Vagina (tissue), 2 donors: ENCODE data around the gene OR10X1. TPM values are rescaled to one million over a fixed set of nuclear protein-coding genes. Genes with fewer than 3 reads are reported as not detected.

Experiments used
- DNase-seq, 2 donors: peaks; one replicate each; pipeline ENCODE4 v3.0.0-alpha.2; 2017; ENCODE audit errors: extremely low spot score in 2 of 2
- H3K27ac ChIP-seq: fragments of 200-600 bp; sonication (generic); one replicate; pipeline ENCODE4 v1.5.1; 2019
- H3K27me3 ChIP-seq: fragments of 200-600 bp; sonication (generic); one replicate; pipeline ENCODE4 v1.5.1; 2019
- H3K36me3 ChIP-seq, 2 donors: fragments of 200-600 bp; sonication (generic); one replicate each; pipeline ENCODE4 v1.5.1; 2017 to 2019
- H3K4me1 ChIP-seq: fragments of 200-600 bp; sonication (generic); one replicate; pipeline ENCODE4 v1.5.1; 2019
- H3K4me3 ChIP-seq, 2 donors: fragments of 200-600 bp; sonication (generic); 1 replicate in 1 of 2; 2 replicates in 1 of 2; pipeline ENCODE4 v1.5.1; 2016 to 2019
- H3K9me3 ChIP-seq: fragments of 200-600 bp; sonication (generic); one replicate; pipeline ENCODE4 v1.5.1; 2019
- CTCF ChIP-seq, 3 experiments: fragments of 450-650 bp in 2 of 3; fragments of 200-600 bp in 1 of 3; sonication (generic) in 1 of 3; IDR thresholded peaks; one replicate each; pipeline ENCODE4 v1.5.1; 2017 to 2019; ENCODE audit warnings: antibody characterized with exemption in 3 of 3, mild to moderate bottlenecking in 2 of 3, moderate library complexity in 2 of 3
- POLR2A ChIP-seq, 2 donors: fragments of 450-650 bp; IDR thresholded peaks; one replicate each; pipeline ENCODE4 v1.6.1; 2017; ENCODE audit warnings: antibody characterized with exemption in 2 of 2, mild to moderate bottlenecking in 2 of 2, moderate library complexity in 2 of 2
- POLR2AphosphoS5 ChIP-seq, 2 donors: sonication (generic); formaldehyde crosslinking; IDR thresholded peaks; one replicate each; pipeline ENCODE4 v1.9.0; 2017; ENCODE audit warnings: antibody characterized with exemption in 2 of 2, mild to moderate bottlenecking in 2 of 2, low read depth in 1 of 2; ENCODE audit not compliant: insufficient read depth in 1 of 2
- intact Hi-C: fragments of 100-400 bp; cut with DNase I; formaldehyde crosslinking; loops from one replicate; pipeline ENCODE4 v1.15.1; 2023
- total RNA-seq: library from RNA; depleted of rRNA; stranded (reverse); fragments of >200 nt; gene quantifications from one replicate; pipeline ENCODE4 v1.2.3, GENCODE V29; 2016

OR10X1 gene
- total RNA-seq, result not detected

- no peaks in the 10 kb centered on the region for H3K9me3 ChIP-seq
- no peaks in the 10 kb centered on the region for H3K36me3 ChIP-seq
- H3K4me3 ChIP-seq, result no peak within 1 kb of the TSS
- H3K27me3 ChIP-seq, result no peaks in the 10 kb centered on the region
- no peak within 1 kb of the TSS for H3K27ac ChIP-seq
- TF ChIP-seq POLR2AphosphoS5 (IDR thresholded peaks at IDR 0.05; ENCODE audit: insufficient read depth in 1 of 2, low read depth in 1 of 2) (no peak), POLR2A (IDR thresholded peaks at IDR 0.05) (no peak), CTCF (IDR thresholded peaks at IDR 0.05) (no peak)
- no peaks in the 10 kb centered on the region for H3K4me1 ChIP-seq
- intact Hi-C loops, result no loop called here
- DNase-seq, result no peak
Measured at GRCh38 chr1:158579733-158580132, at the start of gene OR10X1. TSS of gene OR10X1 (minus strand) at chr1:158579899. CDS start at chr1:158579899, 0 bp downstream.

- TF ChIP-seq POLR2AphosphoS5 (IDR thresholded peaks at IDR 0.05; ENCODE audit: insufficient read depth in 1 of 2, low read depth in 1 of 2), result no peak
- TF ChIP-seq POLR2A (IDR thresholded peaks at IDR 0.05), result no peak
- TF ChIP-seq CTCF (IDR thresholded peaks at IDR 0.05), result no peak
- intact Hi-C loops, result loop anchor here (10.0 kb wide), 1 partner anchor 81 kb away; no protein-coding TSS in a partner anchor
- no peaks in the 10 kb centered on the region for H3K36me3 ChIP-seq
- H3K27ac ChIP-seq, result no peak overlapping the region
- H3K9me3 ChIP-seq, result no peaks in the 10 kb centered on the region
- H3K4me3 ChIP-seq, result no peak overlapping the region
- H3K4me1 ChIP-seq, result no peaks in the 10 kb centered on the region
- no peak for DNase-seq
- H3K27me3 ChIP-seq, result no peaks in the 10 kb centered on the region
Measured at GRCh38 chr1:158613764-158614163, 34.1 kb upstream of the OR10X1 start.

GRCh38 chr1:158611916-158612315 lies 32.2 kb upstream of the OR10X1 start:
- intact Hi-C loops, result loop anchor here (10.0 kb wide), 1 partner anchor 83 kb away; no protein-coding TSS in a partner anchor
- Histone ChIP-seq H3K4me3 (no peak overlapping the region), H3K9me3 (no peaks in the 10 kb centered on the region), H3K36me3 (no peaks in the 10 kb centered on the region), H3K27me3 (no peaks in the 10 kb centered on the region), H3K27ac (no peak overlapping the region), H3K4me1 (no peaks in the 10 kb centered on the region)
- no peak for DNase-seq
- TF ChIP-seq POLR2AphosphoS5 (IDR thresholded peaks at IDR 0.05; ENCODE audit: insufficient read depth in 1 of 2, low read depth in 1 of 2) (no peak), POLR2A (IDR thresholded peaks at IDR 0.05) (no peak), CTCF (IDR thresholded peaks at IDR 0.05) (no peak)

GRCh38 chr1:158607296-158607695 lies 27.6 kb upstream of the OR10X1 start:
- H3K4me3 ChIP-seq, result no peak overlapping the region
- no peaks in the 10 kb centered on the region for H3K4me1 ChIP-seq
- intact Hi-C loops, result no loop called here
- no peak for TF ChIP-seq POLR2AphosphoS5 (IDR thresholded peaks at IDR 0.05; ENCODE audit: insufficient read depth in 1 of 2, low read depth in 1 of 2)
- TF ChIP-seq CTCF (IDR thresholded peaks at IDR 0.05), result no peak
- no peak for TF ChIP-seq POLR2A (IDR thresholded peaks at IDR 0.05)
- no peaks in the 10 kb centered on the region for H3K27me3 ChIP-seq
- H3K27ac ChIP-seq, result no peak overlapping the region
- no peaks in the 10 kb centered on the region for H3K9me3 ChIP-seq
- DNase-seq, result no peak
- no peaks in the 10 kb centered on the region for H3K36me3 ChIP-seq

- no peak for DNase-seq
- TF ChIP-seq POLR2A (IDR thresholded peaks at IDR 0.05) (no peak), CTCF (IDR thresholded peaks at IDR 0.05) (no peak), POLR2AphosphoS5 (IDR thresholded peaks at IDR 0.05; ENCODE audit: insufficient read depth in 1 of 2, low read depth in 1 of 2) (no peak)
- H3K27me3 ChIP-seq, result no peaks in the 10 kb centered on the region
- no peaks in the 10 kb centered on the region for H3K9me3 ChIP-seq
- no peaks in the 10 kb centered on the region for H3K36me3 ChIP-seq
- H3K27ac ChIP-seq, result no peak within 1 kb of the TSS
- H3K4me1 ChIP-seq, result no peaks in the 10 kb centered on the region
- no peak within 1 kb of the TSS for H3K4me3 ChIP-seq
- intact Hi-C loops, result no loop called here
Measured at GRCh38 chr1:158604968-158605367, 25.3 kb upstream of the OR10X1 start, which contains the start of gene OR10Z1. TSS of gene OR10Z1 (plus strand) at chr1:158605268. CDS start at chr1:158606439, 1,171 bp downstream.
